Bronchial epithelial cell (primary cell): ENCODE measurements around the gene SART1. TPM values are rescaled to one million over a fixed set of nuclear protein-coding genes. Genes with fewer than 3 reads are reported as not detected.
A peak's percentile ranks its signal among the peaks of the same experiment; 100 is the strongest.

Source experiments
- DNase-seq: peaks from one replicate; pipeline ENCODE4 v3.0.0-alpha.2; 2010; ENCODE audit warnings: low read depth
- FAIRE-seq: peaks from 2 replicates; lab custom pipeline; 2011; peaks lifted over from hg19 to GRCh38; lab: Jason Lieb, UNC
- H3K27me3 ChIP-seq: 2 replicates; pipeline ENCODE4 v1.5.1; 2011; ENCODE audit warnings: low read length; ENCODE audit not compliant: control insufficient read depth, insufficient read depth
- H3K36me3 ChIP-seq: 2 replicates; pipeline ENCODE4 v1.5.1; 2011; ENCODE audit warnings: low read length; ENCODE audit not compliant: control insufficient read depth, insufficient read depth
- H3K4me3 ChIP-seq: 2 replicates; pipeline ENCODE4 v1.5.1; 2011; ENCODE audit warnings: mild to moderate bottlenecking, low read depth, low read length, control low read depth
- CTCF ChIP-seq: IDR thresholded peaks from 2 replicates; pipeline ENCODE4 v1.5.1; 2011; ENCODE audit warnings: mild to moderate bottlenecking, moderate library complexity, low read length, control low read depth, inconsistent platforms; ENCODE audit not compliant: insufficient read depth, severe bottlenecking
- total RNA-seq: library from RNA; depleted of rRNA; stranded (reverse); fragments of >200 nt; gene quantifications from 2 replicates; pipeline ENCODE4 v1.2.1, GENCODE V29; 2014

Gene SART1
- total RNA-seq, 1 donor from 2014 or later: 32.4 TPM

GRCh38 chr11:65917077-65917433 lies 44.5 kb upstream of the SART1 start:
- no peak for TF ChIP-seq CTCF
- DNase-seq (no peak), FAIRE-seq (no peak)
- Histone ChIP-seq H3K4me3 (no peak overlapping the region), H3K36me3 (peaks cover 7% of the 10 kb centered on the region), H3K27me3 (no peaks in the 10 kb centered on the region)

- FAIRE-seq (no peak), DNase-seq (no peak)
- no peak overlapping the region for H3K4me3 ChIP-seq
- H3K36me3 ChIP-seq: peaks cover 9% of the 10 kb centered on the region
- no peak for TF ChIP-seq CTCF
- no peaks in the 10 kb centered on the region for H3K27me3 ChIP-seq
Measured at GRCh38 chr11:65917434-65918210, 43.9 kb upstream of the SART1 start.

GRCh38 chr11:65918211-65919140 lies 43.1 kb upstream of the SART1 start, which contains the start of gene C11orf68:
TSS of gene C11orf68 (minus strand) at chr11:65919062. CDS start at chr11:65919031, 31 bp downstream.
- peak within 1 kb of the TSS; percentile 86 for H3K4me3 ChIP-seq
- H3K27me3 ChIP-seq: no peaks in the 10 kb centered on the region
- TF ChIP-seq CTCF: no peak
- no peak for DNase-seq
- peaks cover 10% of the 10 kb centered on the region for H3K36me3 ChIP-seq
- FAIRE-seq: no peak

GRCh38 chr11:65919141-65919572 lies 42.4 kb upstream of the SART1 start, which contains the start of gene DRAP1:
TSS of gene DRAP1 (plus strand) at chr11:65919426. CDS start at chr11:65919502, 76 bp downstream.
- Histone ChIP-seq H3K27me3 (no peaks in the 10 kb centered on the region), H3K36me3 (peaks cover 10% of the 10 kb centered on the region), H3K4me3 (peak within 1 kb of the TSS; percentile 86)
- DNase-seq (peak; percentile 84), FAIRE-seq (no peak)
- TF ChIP-seq CTCF: no peak

- Histone ChIP-seq H3K27me3 (no peaks in the 10 kb centered on the region), H3K4me3 (peak overlapping the region; percentile 86), H3K36me3 (peaks cover 10% of the 10 kb centered on the region)
- TF ChIP-seq CTCF: no peak
- no peak for FAIRE-seq
- no peak for DNase-seq
Measured at GRCh38 chr11:65919573-65920371, 41.8 kb upstream of the SART1 start.
